GM19452 (cell line): Measurements from ENCODE around the gene CCDC88C.
"Not testable (repeated sequence)": the region's sequence is repeated elsewhere in the genome, so short reads cannot be mapped to it uniquely, and the experiment has no call there.

Source experiments
- ATAC-seq: cut with Tn5 transposase; IDR thresholded peaks from one replicate; pipeline ENCODE4 v1.9.1; 2021; ENCODE audit not compliant: unreplicated experiment

The CCDC88C gene

GRCh38 chr14:91417120-91417982, at the start of gene CCDC88C:
TSS of gene CCDC88C (minus strand) at chr14:91417820. CDS start at chr14:91417690, 130 bp downstream.
- ATAC-seq: peak; percentile 55

GRCh38 chr14:91466192-91466591, 48.6 kb upstream of the CCDC88C start:
- ATAC-seq: no peak

GRCh38 chr14:91464615-91465205, 47.1 kb upstream of the CCDC88C start:
- ATAC-seq: no peak

GRCh38 chr14:91458612-91459011, 41.0 kb upstream of the CCDC88C start:
- ATAC-seq: no peak

- no peak for ATAC-seq
Observed at GRCh38 chr14:91456283-91456682, 38.7 kb upstream of the CCDC88C start.

GRCh38 chr14:91454580-91454979, 37.0 kb upstream of the CCDC88C start:
- no peak for ATAC-seq

- no peak for ATAC-seq
Observed at GRCh38 chr14:91454155-91454554, 36.5 kb upstream of the CCDC88C start.

GRCh38 chr14:91453744-91454143, 36.1 kb upstream of the CCDC88C start:
- no peak for ATAC-seq

- no peak for ATAC-seq
Observed at GRCh38 chr14:91444335-91445020, 26.9 kb upstream of the CCDC88C start.

GRCh38 chr14:91439345-91439744, 21.7 kb upstream of the CCDC88C start:
- no peak for ATAC-seq

- ATAC-seq: no peak
Observed at GRCh38 chr14:91438845-91439244, 21.2 kb upstream of the CCDC88C start.

GRCh38 chr14:91436266-91436665, 18.6 kb upstream of the CCDC88C start:
- not testable (repeated sequence) for ATAC-seq

- ATAC-seq: no peak
Observed at GRCh38 chr14:91429385-91429784, 11.8 kb upstream of the CCDC88C start.

- ATAC-seq: not testable (repeated sequence)
Observed at GRCh38 chr14:91428931-91429330, 11.3 kb upstream of the CCDC88C start.

GRCh38 chr14:91425531-91425944, 7.9 kb upstream of the CCDC88C start:
- not testable (repeated sequence) for ATAC-seq

- ATAC-seq: no peak
Observed at GRCh38 chr14:91424813-91425530, 7.4 kb upstream of the CCDC88C start.

- ATAC-seq: no peak
Observed at GRCh38 chr14:91420686-91421085, 3.1 kb upstream of the CCDC88C start.

- ATAC-seq: no peak
Observed at GRCh38 chr14:91419451-91419850, 1.8 kb upstream of the CCDC88C start.

- no peak for ATAC-seq
Observed at GRCh38 chr14:91419044-91419397, 1.4 kb upstream of the CCDC88C start.

- no peak for ATAC-seq
Observed at GRCh38 chr14:91418387-91419043, 895 bp upstream of the CCDC88C start.

GRCh38 chr14:91417983-91418386, 365 bp upstream of the CCDC88C start:
- ATAC-seq: peak; percentile 32
